Measurements from ENCODE around the gene AFTPH.

DNA sequence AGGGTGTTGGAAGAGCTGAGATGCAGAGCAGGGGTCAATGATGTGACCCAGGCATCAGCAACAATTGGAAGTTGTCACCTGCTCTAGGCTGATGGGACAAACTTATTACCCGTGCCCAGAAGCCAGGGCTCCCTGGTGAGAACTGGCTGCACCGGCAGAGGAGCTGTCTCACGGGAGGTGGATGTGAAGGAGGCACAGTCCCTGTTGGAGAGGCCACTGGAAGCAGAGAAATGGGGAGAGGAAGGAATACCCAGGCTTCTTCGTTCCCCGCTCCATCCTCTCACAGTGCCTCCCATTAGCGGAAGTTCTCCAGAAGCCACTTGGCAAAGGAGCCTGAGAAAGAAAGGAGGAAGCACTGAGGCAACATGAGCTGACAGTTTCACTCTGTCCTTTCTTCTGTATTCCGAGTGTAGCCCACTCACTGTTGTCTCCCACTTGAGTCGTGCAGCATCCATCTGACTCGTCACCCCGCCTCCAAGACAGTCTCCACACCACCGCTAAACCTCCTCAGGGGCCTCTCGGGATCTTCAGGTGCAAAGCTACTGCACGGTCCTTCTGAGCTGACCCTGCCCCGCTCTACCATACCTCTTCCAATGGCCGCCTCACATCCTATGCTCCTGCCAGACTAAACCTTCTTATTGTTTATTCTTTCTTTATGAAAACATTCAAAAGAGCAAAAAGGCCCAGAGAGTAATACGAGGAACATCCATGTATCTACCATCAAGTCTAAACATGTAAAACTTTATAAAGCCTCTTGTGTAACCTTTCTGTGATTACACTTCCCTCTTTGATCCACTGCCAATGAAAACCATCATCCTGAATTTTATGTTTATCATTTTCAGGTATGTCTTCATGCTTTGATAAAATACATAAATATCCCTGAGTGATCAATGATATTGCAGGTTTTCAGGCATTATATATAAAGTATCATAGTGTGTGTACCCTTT, 19.1 kb upstream of the AFTPH start:
- TF ChIP-seq, protein P1, sequence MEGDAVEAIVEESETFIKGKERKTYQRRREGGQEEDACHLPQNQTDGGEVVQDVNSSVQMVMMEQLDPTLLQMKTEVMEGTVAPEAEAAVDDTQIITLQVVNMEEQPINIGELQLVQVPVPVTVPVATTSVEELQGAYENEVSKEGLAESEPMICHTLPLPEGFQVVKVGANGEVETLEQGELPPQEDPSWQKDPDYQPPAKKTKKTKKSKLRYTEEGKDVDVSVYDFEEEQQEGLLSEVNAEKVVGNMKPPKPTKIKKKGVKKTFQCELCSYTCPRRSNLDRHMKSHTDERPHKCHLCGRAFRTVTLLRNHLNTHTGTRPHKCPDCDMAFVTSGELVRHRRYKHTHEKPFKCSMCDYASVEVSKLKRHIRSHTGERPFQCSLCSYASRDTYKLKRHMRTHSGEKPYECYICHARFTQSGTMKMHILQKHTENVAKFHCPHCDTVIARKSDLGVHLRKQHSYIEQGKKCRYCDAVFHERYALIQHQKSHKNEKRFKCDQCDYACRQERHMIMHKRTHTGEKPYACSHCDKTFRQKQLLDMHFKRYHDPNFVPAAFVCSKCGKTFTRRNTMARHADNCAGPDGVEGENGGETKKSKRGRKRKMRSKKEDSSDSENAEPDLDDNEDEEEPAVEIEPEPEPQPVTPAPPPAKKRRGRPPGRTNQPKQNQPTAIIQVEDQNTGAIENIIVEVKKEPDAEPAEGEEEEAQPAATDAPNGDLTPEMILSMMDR (IDR thresholded peaks at IDR 0.05) = no peak
- no peak for TF ChIP-seq REST (IDR thresholded peaks at IDR 0.05; ENCODE audit: insufficient read depth in 1 of 2, low read depth in 2 of 2, low read length in 1 of 2)
- no peak for TF ChIP-seq TCF7L2 (IDR thresholded peaks at IDR 0.05; ENCODE audit: low read depth, low read length)
